ACC112 (cell line): ENCODE results near the gene TBXA2R.
"Not testable (repeated sequence)": the region's sequence is repeated elsewhere in the genome, so short reads cannot be mapped to it uniquely, and the experiment has no call there.

Experiments
- H2AFZ ChIP-seq: fragments of 200-600 bp; sonication (generic); one replicate; pipeline ENCODE4 v1.6.0; 2017; ENCODE audit warnings: antibody characterized with exemption, low read length; ENCODE audit not compliant: unreplicated experiment
- H3K27ac ChIP-seq: fragments of 200-600 bp; sonication (generic); 2 replicates; pipeline ENCODE4 v1.5.1; 2014; ENCODE audit warnings: low read depth, mild to moderate bottlenecking, antibody characterized with exemption, low read length, moderate library complexity
- H3K27me3 ChIP-seq: fragments of 200-600 bp; sonication (generic); 2 replicates; pipeline ENCODE4 v1.6.1; 2014; ENCODE audit warnings: mild to moderate bottlenecking, antibody characterized with exemption, low read length, moderate library complexity, mixed read lengths; ENCODE audit not compliant: insufficient read depth
- H3K36me3 ChIP-seq: fragments of 200-600 bp; sonication (generic); 2 replicates; pipeline ENCODE4 v1.6.1; 2016; ENCODE audit warnings: mild to moderate bottlenecking, antibody characterized with exemption, low read length, moderate library complexity, mixed read lengths; ENCODE audit not compliant: insufficient read depth
- H3K4me1 ChIP-seq: fragments of 200-600 bp; sonication (generic); one replicate; pipeline ENCODE4 v1.6.1; 2016; ENCODE audit warnings: low read length, mixed read lengths; ENCODE audit not compliant: insufficient read depth, unreplicated experiment, control insufficient read depth
- H3K4me3 ChIP-seq: fragments of 200-600 bp; sonication (generic); 2 replicates; pipeline ENCODE4 v1.5.1; 2014; ENCODE audit warnings: mild to moderate bottlenecking, low read depth, low read length
- H3K79me2 ChIP-seq: fragments of 200-600 bp; sonication (generic); one replicate; pipeline ENCODE4 v1.6.0; 2016; ENCODE audit warnings: low read length; ENCODE audit not compliant: control insufficient read depth, unreplicated experiment, insufficient read depth

TBXA2R gene

DNA sequence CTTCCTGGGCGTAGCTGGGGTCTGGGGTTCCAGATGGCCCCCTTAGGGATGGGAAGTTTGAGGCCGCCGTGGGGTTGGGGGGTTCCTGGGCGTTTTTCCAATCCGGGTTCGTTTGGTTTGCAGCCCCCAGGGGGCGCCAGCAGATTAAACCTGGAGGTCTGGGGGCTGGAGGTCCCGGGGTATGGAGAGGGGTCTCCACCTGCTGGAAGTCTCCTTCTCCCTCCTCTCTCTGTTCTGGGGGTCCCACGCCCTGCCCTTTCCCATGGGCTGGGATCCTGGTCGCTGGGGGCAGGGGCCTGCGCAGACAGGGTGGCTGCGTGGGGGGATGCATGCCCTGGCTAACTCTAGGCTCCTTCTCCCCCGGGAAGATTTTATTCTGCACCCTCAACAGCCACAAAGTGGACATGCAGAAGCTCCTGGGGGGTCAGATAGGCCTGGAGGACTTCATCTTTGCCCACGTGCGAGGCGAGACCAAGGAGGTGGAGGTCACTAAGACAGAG lies 20.5 kb downstream of the TBXA2R start:
- H3K36me3 ChIP-seq: no peaks in the 10 kb centered on the region

DNA sequence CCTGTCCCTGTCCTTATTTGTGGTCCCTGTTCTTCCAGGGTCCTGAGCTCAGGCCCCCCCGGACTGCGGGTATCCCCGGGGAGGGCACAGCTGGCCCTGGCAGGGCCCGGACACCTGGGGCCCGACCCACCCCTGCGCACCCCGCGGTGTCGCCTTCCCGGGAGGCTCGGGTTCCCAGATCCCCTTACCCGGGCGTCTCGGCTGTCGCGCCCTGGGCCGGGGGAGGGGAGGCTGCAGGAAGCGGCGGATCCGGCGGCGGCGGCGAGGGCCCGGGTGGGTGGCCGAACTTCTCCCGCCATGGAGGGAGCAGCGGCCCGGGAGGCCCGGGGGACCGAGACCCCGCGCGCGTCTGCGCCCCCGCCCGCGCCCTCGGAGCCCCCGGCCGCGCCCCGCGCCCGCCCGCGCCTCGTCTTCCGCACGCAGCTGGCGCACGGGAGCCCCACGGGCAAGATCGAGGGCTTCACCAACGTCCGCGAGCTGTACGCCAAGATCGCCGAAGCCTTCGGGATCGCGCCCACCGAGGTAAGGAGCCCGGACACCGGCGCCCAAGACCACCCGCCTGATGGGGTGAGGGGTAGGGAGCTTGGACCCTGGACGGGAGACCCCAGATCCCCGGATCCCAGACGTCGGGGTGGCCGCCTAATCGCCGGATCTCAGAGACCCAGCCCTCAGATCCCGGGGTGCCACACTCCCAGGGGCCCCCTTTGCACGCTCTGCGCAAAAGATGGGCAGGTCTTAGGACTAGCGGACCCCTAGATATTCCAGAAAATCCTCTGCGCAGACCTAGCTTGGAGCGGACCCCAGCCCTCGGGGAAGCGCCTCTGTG lies 21.2 kb downstream of the TBXA2R start, which contains the start of gene GIPC3:
Gene GIPC3, plus strand, starts transcription at position 178 of the 826 bp plus-strand sequence. Its CDS starts 120 bp downstream, at position 298.
- H3K36me3 ChIP-seq: no peaks in the 10 kb centered on the region
- H3K27ac ChIP-seq: no peak within 1 kb of the TSS
- H2AFZ ChIP-seq: no peak within 1 kb of the TSS
- peaks cover 10% of the 10 kb centered on the region; the same call in 1 of the 2 replicates for H3K27me3 ChIP-seq
- H3K4me1 ChIP-seq: peaks cover 3% of the 10 kb centered on the region
- no peaks in the 10 kb centered on the region for H3K79me2 ChIP-seq
- H3K4me3 ChIP-seq: peak within 1 kb of the TSS; percentile 37; the same call in 1 of the 2 replicates

More for the DNA sequence above, 20.5 kb downstream of the TBXA2R start:
- Histone ChIP-seq H3K4me1 (no peaks in the 10 kb centered on the region), H2AFZ (no peak overlapping the region), H3K79me2 (no peaks in the 10 kb centered on the region), H3K4me3 (peak overlapping the region; percentile 37; the same call in 1 of the 2 replicates), H3K27ac (no peak overlapping the region), H3K27me3 (peaks cover 10% of the 10 kb centered on the region; the same call in 1 of the 2 replicates)

- not testable (repeated sequence) for H3K4me3 ChIP-seq, H2AFZ ChIP-seq, H3K79me2 ChIP-seq, H3K27ac ChIP-seq, H3K36me3 ChIP-seq, H3K4me1 ChIP-seq
- H3K27me3 ChIP-seq: peaks cover 10% of the 10 kb centered on the region; the same call in 1 of the 2 replicates
Observed at GRCh38 chr19:3584036-3584802, 22.5 kb downstream of the TBXA2R start.

DNA sequence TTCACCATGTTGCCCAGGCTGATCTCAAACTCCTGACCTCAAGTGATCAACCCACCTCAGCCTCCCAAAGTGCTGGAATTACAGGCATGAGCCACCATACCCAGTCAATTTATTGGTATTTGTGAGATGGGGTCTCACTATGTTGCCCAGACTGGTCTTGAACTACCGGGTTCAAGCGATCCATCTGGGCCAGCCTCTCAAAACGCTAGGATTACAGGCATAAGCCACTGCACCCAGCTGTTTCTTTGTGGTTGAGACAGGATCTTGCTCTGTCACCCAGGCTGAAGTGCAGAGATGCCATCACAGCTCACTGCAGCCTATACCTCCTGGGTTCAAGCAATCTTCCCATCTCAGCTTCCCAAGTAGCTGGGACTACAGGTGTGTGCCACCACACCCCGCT lies 24.9 kb downstream of the TBXA2R start:
- not testable (repeated sequence) for H3K36me3 ChIP-seq, H3K4me1 ChIP-seq, H3K27ac ChIP-seq, H2AFZ ChIP-seq, H3K4me3 ChIP-seq, H3K79me2 ChIP-seq
- peaks cover 10% of the 10 kb centered on the region; the same call in 1 of the 2 replicates for H3K27me3 ChIP-seq

DNA sequence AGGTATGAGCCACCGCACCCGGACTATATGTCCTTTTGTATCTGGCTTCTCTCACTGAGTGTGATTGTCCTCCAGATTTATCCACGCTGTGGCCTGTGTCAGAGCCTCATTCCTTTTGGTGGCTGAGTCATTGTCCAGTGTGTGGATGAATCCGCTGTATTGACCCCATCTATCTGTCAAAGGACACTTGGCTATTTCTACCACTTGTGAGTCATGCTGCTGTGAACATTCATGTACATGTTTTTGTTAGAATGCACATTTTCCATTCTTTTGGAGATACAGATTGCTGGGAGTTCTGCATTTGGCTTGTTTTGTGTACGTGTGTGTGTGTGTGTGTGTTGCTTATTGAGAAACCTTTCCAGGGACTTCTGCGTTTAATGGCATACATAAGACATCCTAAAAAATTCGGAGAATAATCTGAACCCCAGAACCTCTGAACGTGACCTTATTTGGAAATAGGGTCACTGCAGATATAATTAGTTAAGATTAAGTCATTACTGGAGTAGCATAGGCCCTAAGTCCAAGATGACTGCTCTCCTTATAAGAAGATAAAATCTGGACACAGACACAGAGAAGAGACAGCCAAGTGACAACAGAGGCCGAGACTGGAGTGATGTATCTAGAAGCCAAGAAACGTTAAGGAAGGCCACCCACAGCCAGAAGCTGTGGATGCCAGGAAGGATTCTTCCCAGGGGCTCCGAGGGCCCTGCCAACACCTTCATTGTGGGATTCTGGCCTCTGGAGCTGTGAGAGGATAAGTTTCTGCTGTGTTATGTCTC lies 26.3 kb downstream of the TBXA2R start:
- peak overlapping the region; percentile 75 for H3K27ac ChIP-seq
- no peaks in the 10 kb centered on the region for H3K36me3 ChIP-seq
- peaks cover 10% of the 10 kb centered on the region for H3K4me1 ChIP-seq

DNA sequence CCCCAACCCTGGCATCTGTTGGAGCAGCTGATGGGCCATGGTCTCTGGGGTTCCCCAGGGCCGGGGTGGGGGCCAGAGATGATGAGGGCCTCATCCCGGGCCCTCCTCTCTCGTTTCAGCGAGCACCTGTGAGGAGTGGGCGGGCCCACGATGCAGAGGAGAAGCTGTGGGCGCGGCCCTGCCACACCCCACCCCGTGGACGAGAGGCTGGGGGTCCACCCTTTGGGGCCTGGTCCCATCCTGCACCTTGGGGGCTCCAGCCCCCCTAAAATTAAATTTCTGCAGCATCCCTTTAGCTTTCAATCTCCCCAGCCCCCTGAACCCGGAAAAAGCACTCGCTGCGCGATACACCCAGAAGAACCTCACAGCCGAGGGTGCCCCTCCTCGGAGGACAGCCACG lies 28.3 kb downstream of the TBXA2R start:
- no peak overlapping the region for H3K4me3 ChIP-seq
- H3K27me3 ChIP-seq: no peaks in the 10 kb centered on the region
- H3K36me3 ChIP-seq: no peaks in the 10 kb centered on the region; the same call in 1 of the 2 replicates
- peaks cover 10% of the 10 kb centered on the region for H3K4me1 ChIP-seq
- no peak overlapping the region for H3K27ac ChIP-seq
- H3K79me2 ChIP-seq: no peaks in the 10 kb centered on the region
- no peak overlapping the region for H2AFZ ChIP-seq

More for the DNA sequence above, 26.3 kb downstream of the TBXA2R start:
- Histone ChIP-seq H3K79me2 (no peaks in the 10 kb centered on the region), H3K4me3 (no peak overlapping the region), H3K27me3 (peaks cover 3% of the 10 kb centered on the region; the same call in 1 of the 2 replicates), H2AFZ (no peak overlapping the region)

DNA sequence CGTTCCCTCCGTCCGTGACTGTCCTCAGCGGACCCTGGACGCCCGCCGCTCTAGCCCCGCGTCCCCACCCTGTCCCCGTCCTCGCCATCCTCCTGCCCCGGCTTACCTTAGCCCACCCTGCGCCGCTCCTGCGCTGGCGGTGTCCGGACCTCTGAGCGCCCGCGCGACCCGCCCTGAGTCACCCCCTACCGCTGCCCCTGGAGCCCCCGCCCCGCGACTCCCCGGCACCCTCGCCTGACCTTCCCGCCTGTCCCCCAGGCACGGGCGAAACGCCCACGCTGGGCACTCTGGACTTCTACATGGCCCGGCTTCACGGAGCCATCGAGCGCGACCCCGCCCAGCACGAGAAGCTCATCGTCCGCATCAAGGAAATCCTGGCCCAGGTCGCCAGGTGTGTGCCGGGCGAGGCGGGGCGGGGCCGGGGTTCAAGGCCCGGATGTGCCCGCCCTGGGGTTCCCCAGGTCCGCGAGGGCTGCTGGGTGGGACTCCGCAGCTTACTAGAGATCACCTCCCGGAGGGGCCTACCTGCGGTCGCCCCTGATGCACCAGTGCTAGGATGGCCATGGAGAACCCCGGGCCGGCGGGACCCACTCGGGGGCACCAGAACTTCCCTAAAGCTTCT lies 28.8 kb downstream of the TBXA2R start:
- no peaks in the 10 kb centered on the region for H3K27me3 ChIP-seq
- H3K36me3 ChIP-seq: no peaks in the 10 kb centered on the region; the same call in 1 of the 2 replicates
- H3K4me3 ChIP-seq: no peak overlapping the region
- H3K4me1 ChIP-seq: peaks cover 10% of the 10 kb centered on the region
- H2AFZ ChIP-seq: no peak overlapping the region
- H3K79me2 ChIP-seq: no peaks in the 10 kb centered on the region
- H3K27ac ChIP-seq: no peak overlapping the region

DNA sequence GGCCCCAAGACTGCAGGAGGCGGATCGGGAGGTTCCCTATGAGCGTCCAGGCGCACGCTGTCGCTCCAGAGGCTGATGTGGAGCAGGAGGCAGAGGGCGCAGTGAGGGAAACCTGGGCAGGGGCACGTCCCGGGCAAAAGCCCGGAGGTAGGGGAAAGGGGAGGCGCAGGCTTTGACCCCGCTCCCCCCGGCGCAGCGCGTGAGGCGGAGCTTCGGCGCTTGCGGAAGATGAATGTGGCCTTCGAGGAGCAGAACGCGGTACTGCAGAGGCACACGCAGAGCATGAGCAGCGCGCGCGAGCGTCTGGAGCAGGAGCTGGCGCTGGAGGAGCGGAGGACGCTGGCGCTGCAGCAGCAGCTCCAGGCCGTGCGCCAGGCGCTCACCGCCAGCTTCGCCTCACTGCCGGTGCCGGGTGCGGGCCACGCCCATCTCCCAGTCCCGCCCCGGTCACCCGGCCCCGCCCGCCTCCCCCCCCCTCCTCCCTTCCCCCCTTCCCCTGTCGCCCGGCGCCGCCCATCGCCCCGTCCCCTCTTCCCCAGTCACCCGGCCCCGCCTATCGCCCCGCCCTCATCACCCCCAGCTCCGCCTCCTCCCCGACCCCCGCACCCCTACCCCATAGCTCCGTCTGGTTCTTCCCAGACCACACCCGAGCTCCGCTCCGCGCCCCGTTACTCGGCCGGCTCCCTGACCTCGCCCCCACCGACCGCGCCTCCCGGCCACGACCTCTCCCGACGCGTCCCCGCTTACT lies 29.8 kb downstream of the TBXA2R start:
- no peaks in the 10 kb centered on the region for H3K79me2 ChIP-seq
- H3K4me1 ChIP-seq: peaks cover 10% of the 10 kb centered on the region
- H3K27me3 ChIP-seq: no peaks in the 10 kb centered on the region
- H2AFZ ChIP-seq: no peak overlapping the region
- no peak overlapping the region for H3K27ac ChIP-seq
- no peaks in the 10 kb centered on the region; the same call in 1 of the 2 replicates for H3K36me3 ChIP-seq
- no peak overlapping the region for H3K4me3 ChIP-seq

GRCh38 chr19:3575949-3576673 lies 30.6 kb downstream of the TBXA2R start:
- Histone ChIP-seq H3K27ac (no peak overlapping the region), H3K36me3 (no peaks in the 10 kb centered on the region; the same call in 1 of the 2 replicates), H3K27me3 (no peaks in the 10 kb centered on the region), H3K4me1 (peaks cover 10% of the 10 kb centered on the region), H2AFZ (no peak overlapping the region), H3K79me2 (no peaks in the 10 kb centered on the region), H3K4me3 (no peak overlapping the region)
